ENCODE results near the gene VILL. TPM values are rescaled to one million over a fixed set of nuclear protein-coding genes. Genes with fewer than 3 reads are reported as not detected.

The VILL gene
- total and polyA plus RNA-seq, 2 of the 8 experiments (the other 6 are each of a cell fraction or from before 2014, with no cell fraction given) = 4.1 to 4.2 TPM

GRCh38 chr3:38027466-38028465 is 37.2 kb downstream of the VILL start:
- H3K23ac ChIP-seq (ENCODE audit: insufficient read length) = no peak overlapping the region
- no peak overlapping the region for H3K4ac ChIP-seq (replicated peaks; ENCODE audit: insufficient read length, low read depth, low read length)
- H2BK5ac ChIP-seq (ENCODE audit: low read depth, low read length) = no peak overlapping the region
- FAIRE-seq = no peak
- POLR2A ChIA-PET (ENCODE audit: partially characterized antibody) = interaction anchor here (1.9 kb wide), 1 partner anchor 11 kb away, joined by 9 read pairs; the partner anchor contains the start of gene DLEC1
- H3K9ac ChIP-seq (replicated peaks in 1 of 4; ENCODE audit: extremely low read depth in 1 of 4, low read depth in 3 of 4, low read length in 3 of 4) = no peak overlapping the region
- no peak overlapping the region for H2AK5ac ChIP-seq (ENCODE audit: low read depth, low read length)
- no peak overlapping the region for H4K8ac ChIP-seq (ENCODE audit: extremely low read depth, insufficient read depth, low read length)
- H3K23me2 ChIP-seq (ENCODE audit: low read depth, low read length) = peaks cover 18% of the 10 kb centered on the region; the same call in 1 of the 2 replicates
- peaks cover 12 to 17% of the 10 kb centered on the region in 2 experiments for H4K20me1 ChIP-seq (replicated peaks in 1 of 2; ENCODE audit: control insufficient read depth in 1 of 2, insufficient read depth in 2 of 2, low read length in 2 of 2)
- no peak for DNase-seq (ENCODE audit: low read depth in 1 of 2, low spot score in 2 of 2)
- no peak overlapping the region for H2BK20ac ChIP-seq (ENCODE audit: low read length)
- H2AFZ ChIP-seq (ENCODE audit: low read length) = no peak overlapping the region
- no peak overlapping the region for H3K14ac ChIP-seq (ENCODE audit: insufficient read length)
- no peak overlapping the region for H3K56ac ChIP-seq (replicated peaks; ENCODE audit: insufficient read length, low read depth, low read length)
- 0 out of 2 replicates have a peak overlapping the region, but pooled peaks have one; percentile 5 for H2BK15ac ChIP-seq (ENCODE audit: low read length)
- no peaks in the 10 kb centered on the region for H3K79me2 ChIP-seq (ENCODE audit: control insufficient read depth in 1 of 2, insufficient read depth in 2 of 2, low read length in 2 of 2)
- CTCF ChIA-PET (ENCODE audit: partially characterized antibody) = interaction anchor here (0.9 to 1.8 kb wide), 7 partner anchors 14 to 131 kb away, joined by 3 to 6 read pairs (median 3); no protein-coding TSS in a partner anchor
- no peak overlapping the region for H3K27ac ChIP-seq (ENCODE audit: low read depth, low read length)
- TF ChIP-seq SP1 (IDR thresholded peaks at IDR 0.05; ENCODE audit: low read depth, low read length) (no peak), EZH2 (IDR thresholded peaks at IDR 0.05; ENCODE audit: low read depth, low read length, severe bottlenecking) (peak; percentile 21), KDM5A (IDR thresholded peaks at IDR 0.05; ENCODE audit: low read length) (no peak)
- peak overlapping the region in 1 of 4 experiments; percentile 88; a peak in 1 of 8 replicates for H3K4me3 ChIP-seq (ENCODE audit: extremely low read depth in 1 of 4, insufficient read depth in 2 of 4, low read depth in 3 of 4, low read length in 4 of 4)
- H3K36me3 ChIP-seq (ENCODE audit: control insufficient read depth in 2 of 4, insufficient read depth in 4 of 4, low read length in 3 of 4) = no peaks in the 10 kb centered on the region
- 0 out of 2 replicates have a peak overlapping the region, but pooled peaks have one; percentile 17 for H2BK12ac ChIP-seq (ENCODE audit: low read depth, low read length)
- H3K4me2 ChIP-seq (ENCODE audit: insufficient read depth in 1 of 2, low read depth in 2 of 2, low read length in 2 of 2) = peak overlapping the region in 1 of 2 experiments; percentile 69; a peak in 1 of 4 replicates
- no peak overlapping the region for H3K18ac ChIP-seq (ENCODE audit: extremely low read depth, low read length)
- WGBS, 2 experiments (ENCODE audit: extremely low coverage in 1 of 2, insufficient coverage in 1 of 2, insufficient read length in 1 of 2, insufficient replicate concordance in 2 of 2, low coverage in 1 of 2, low lambda C conversion rate in 2 of 2, missing lambda C conversion rate in 1 of 2) = 84% methylated on average over 6 of the region's 6 CpGs; no CpG with 5 or more reads in 1 of the 2 experiments
- no peaks in the 10 kb centered on the region for H3K79me1 ChIP-seq (ENCODE audit: low read depth, low read length)
- H3K27me3 ChIP-seq (replicated peaks in 1 of 4; ENCODE audit: control insufficient read depth in 3 of 4, extremely low read depth in 1 of 4, insufficient read depth in 3 of 4, low read length in 3 of 4) = peaks cover 27 to 58% (median 52%) of the 10 kb centered on the region in 4 experiments
- H3K9me3 ChIP-seq (ENCODE audit: insufficient read depth in 2 of 2, low read depth in 1 of 2, low read length in 1 of 2) = no peaks in the 10 kb centered on the region
- H2BK120ac ChIP-seq (replicated peaks; ENCODE audit: low read depth, low read length) = no peak overlapping the region
- peaks cover 0 to 9% (median 6%) of the 10 kb centered on the region in 4 experiments; a peak in 6 of 7 replicates for H3K4me1 ChIP-seq (replicated peaks in 1 of 4; ENCODE audit: control insufficient read depth in 3 of 4, insufficient read depth in 4 of 4, low read length in 3 of 4)
- no peak overlapping the region for H4K5ac ChIP-seq (ENCODE audit: insufficient read length, low read depth, low read length)
- no peak overlapping the region for H4K91ac ChIP-seq (replicated peaks; ENCODE audit: insufficient read length, low read length)
